Mesothelial cell of epicardium (in vitro differentiated cells): ENCODE measurements around the gene SLC41A3. TPM values are rescaled to one million over a fixed set of nuclear protein-coding genes. Genes with fewer than 3 reads are reported as not detected.
"Not testable (repeated sequence)": the region's sequence is repeated elsewhere in the genome, so short reads cannot be mapped to it uniquely, and the experiment has no call there.

Experiments used
- DNase-seq, 2 experiments: peaks; one replicate each; pipeline ENCODE4 v3.0.0; 2021; ENCODE audit warnings: low spot score in 2 of 2; ENCODE audit not compliant: unreplicated experiment in 2 of 2
- H3K27ac Mint-ChIP-seq: 2 replicates; pipeline ENCODE4 v1.8.0; 2021; ENCODE audit warnings: mixed read lengths
- H3K27me3 Mint-ChIP-seq: 2 replicates; pipeline ENCODE4 v1.8.0; 2021; ENCODE audit warnings: low read depth, mixed read lengths
- H3K36me3 Mint-ChIP-seq: 2 replicates; pipeline ENCODE4 v1.8.0; 2021; ENCODE audit warnings: mixed read lengths
- H3K4me1 Mint-ChIP-seq: 2 replicates; pipeline ENCODE4 v1.8.0; 2021; ENCODE audit warnings: mixed read lengths
- H3K4me3 Mint-ChIP-seq: 2 replicates; pipeline ENCODE4 v1.8.0; 2021; ENCODE audit warnings: mild to moderate bottlenecking, moderate library complexity, mixed read lengths
- H3K9me3 Mint-ChIP-seq: 2 replicates; pipeline ENCODE4 v1.8.0; 2021; ENCODE audit warnings: mixed read lengths
- total RNA-seq: library from RNA; stranded (reverse); gene quantifications from 3 replicates; pipeline ENCODE4 v1.2.1, GENCODE V29; 2021
- TF ChIP-seq, protein P1 (sequence below): fragments of 200-600 bp; sonication (generic); IDR thresholded peaks from one replicate; pipeline ENCODE4 v1.5.0; 2021; ENCODE audit warnings: antibody characterized with exemption; ENCODE audit not compliant: unreplicated experiment

SLC41A3 gene
- total RNA-seq, 1 donor from 2014 or later, result 58.7 TPM

DNA sequence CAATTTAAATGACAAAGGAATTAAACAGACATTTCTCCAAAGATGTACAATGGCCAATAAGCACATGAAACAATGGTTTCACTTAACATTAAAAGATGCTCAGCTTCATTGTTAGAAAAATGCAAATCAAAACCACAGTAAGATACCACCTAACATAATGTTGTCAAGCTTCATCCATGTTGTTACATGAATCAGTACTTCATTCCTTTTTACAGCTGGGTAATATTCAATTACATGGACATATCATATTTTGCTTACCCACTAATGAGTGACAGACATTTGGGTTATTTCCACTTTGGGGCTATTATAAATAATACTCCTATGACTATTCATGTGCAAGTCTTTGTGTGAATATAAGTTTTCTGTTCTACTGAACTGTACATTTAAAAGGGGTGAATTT lies 7.8 kb downstream of the SLC41A3 start:
- Mint-ChIP-seq H3K27me3 (no peaks in the 10 kb centered on the region), H3K4me1 (no peaks in the 10 kb centered on the region), H3K4me3 (no peak overlapping the region), H3K36me3 (peaks cover 27% of the 10 kb centered on the region), H3K27ac (no peak overlapping the region), H3K9me3 (peaks cover 38% of the 10 kb centered on the region)
- TF ChIP-seq, protein P1, sequence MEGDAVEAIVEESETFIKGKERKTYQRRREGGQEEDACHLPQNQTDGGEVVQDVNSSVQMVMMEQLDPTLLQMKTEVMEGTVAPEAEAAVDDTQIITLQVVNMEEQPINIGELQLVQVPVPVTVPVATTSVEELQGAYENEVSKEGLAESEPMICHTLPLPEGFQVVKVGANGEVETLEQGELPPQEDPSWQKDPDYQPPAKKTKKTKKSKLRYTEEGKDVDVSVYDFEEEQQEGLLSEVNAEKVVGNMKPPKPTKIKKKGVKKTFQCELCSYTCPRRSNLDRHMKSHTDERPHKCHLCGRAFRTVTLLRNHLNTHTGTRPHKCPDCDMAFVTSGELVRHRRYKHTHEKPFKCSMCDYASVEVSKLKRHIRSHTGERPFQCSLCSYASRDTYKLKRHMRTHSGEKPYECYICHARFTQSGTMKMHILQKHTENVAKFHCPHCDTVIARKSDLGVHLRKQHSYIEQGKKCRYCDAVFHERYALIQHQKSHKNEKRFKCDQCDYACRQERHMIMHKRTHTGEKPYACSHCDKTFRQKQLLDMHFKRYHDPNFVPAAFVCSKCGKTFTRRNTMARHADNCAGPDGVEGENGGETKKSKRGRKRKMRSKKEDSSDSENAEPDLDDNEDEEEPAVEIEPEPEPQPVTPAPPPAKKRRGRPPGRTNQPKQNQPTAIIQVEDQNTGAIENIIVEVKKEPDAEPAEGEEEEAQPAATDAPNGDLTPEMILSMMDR, result no peak
- DNase-seq, result no peak

DNA sequence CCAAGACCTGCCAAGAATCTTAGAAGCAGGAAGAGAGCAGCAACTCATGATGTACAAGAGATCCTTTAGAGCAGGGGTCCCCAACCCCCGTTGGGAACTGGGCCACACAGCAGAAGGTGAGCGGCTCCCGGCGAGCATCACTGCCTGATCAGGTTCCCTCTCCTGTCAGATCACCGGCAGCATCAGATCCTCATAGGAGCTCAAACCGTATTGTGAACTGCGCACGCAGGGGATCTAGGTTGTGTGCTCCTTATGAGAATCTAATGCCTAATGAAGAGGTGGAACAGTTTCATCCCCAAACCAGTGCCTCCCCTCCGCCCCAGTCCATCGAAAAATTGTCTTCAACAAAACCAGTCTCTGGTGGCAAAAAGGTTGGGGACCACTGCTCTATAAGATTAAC lies 13.8 kb downstream of the SLC41A3 start:
- H3K36me3 Mint-ChIP-seq, result peaks cover 31% of the 10 kb centered on the region
- no peaks in the 10 kb centered on the region for H3K4me1 Mint-ChIP-seq
- H3K4me3 Mint-ChIP-seq, result no peak overlapping the region
- no peaks in the 10 kb centered on the region for H3K27me3 Mint-ChIP-seq
- DNase-seq, result no peak
- peaks cover 26% of the 10 kb centered on the region for H3K9me3 Mint-ChIP-seq
- TF ChIP-seq, protein P1, result no peak
- H3K27ac Mint-ChIP-seq, result no peak overlapping the region

DNA sequence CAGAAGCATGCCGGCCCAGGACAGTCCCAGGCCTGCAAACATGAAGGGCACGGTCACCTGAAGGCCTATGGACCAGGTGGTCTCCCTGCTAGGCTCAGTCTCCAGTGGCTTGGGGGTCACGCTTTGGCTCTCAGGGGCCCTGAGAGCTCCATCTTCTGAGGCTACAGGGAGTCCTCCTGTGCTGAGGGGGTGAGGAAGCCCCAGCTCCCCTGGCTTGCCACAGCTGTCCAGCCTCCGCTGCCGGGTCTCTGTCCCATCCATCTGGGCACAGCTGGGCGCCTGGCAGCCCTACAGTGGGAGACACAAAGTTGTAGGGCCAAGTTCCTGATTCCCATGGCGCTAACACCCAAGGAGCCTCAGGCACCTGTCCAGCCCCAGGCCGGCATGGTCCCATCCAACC lies 16.0 kb downstream of the SLC41A3 start:
- H3K9me3 Mint-ChIP-seq, result peaks cover 15% of the 10 kb centered on the region
- DNase-seq, result no peak
- peaks cover 5% of the 10 kb centered on the region for H3K4me1 Mint-ChIP-seq
- H3K27ac Mint-ChIP-seq, result no peak overlapping the region
- H3K36me3 Mint-ChIP-seq, result peaks cover 22% of the 10 kb centered on the region
- no peaks in the 10 kb centered on the region for H3K27me3 Mint-ChIP-seq
- TF ChIP-seq, protein P1, result no peak
- no peak overlapping the region for H3K4me3 Mint-ChIP-seq

DNA sequence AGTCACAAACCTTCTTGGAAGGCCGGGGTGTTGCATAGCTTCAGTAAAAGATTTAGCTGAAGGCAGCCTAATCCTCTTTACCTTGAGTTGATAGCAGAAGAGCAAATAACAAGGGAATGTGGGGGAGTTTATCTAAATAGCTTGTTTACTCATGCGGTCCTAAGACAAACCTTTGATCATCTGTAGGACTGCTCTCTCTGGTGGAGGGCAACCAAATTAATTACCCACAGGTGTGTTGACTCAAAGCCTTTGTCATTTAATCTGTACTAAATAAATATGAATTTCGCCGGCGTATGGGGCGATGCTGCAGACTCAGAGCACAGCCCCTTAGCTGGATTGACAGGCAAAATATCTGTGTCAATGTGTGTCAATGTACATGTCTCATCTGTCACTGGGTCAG lies 17.2 kb downstream of the SLC41A3 start:
- not testable (repeated sequence) for H3K27me3 Mint-ChIP-seq, DNase-seq, H3K4me3 Mint-ChIP-seq, H3K9me3 Mint-ChIP-seq, H3K27ac Mint-ChIP-seq, H3K4me1 Mint-ChIP-seq
- peaks cover 17% of the 10 kb centered on the region for H3K36me3 Mint-ChIP-seq

DNA sequence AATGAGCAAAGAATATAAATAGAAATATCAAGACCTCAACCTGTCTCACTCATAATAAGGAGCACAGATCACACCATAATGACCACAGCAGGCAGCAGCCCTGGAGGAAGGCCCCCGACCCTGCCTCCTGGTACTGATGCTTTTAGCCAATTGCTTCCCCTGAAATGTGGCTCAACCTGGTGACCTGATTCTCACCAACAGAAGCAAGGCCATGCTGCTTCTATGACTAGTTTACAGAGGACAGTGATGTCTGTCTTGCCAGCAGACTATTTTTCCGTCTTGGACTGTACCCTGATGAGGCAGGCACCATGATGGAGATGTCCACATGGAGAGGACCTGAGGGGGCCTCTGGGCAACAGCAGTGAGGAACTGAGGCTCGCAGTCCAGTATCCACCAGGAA lies 18.0 kb downstream of the SLC41A3 start:
- DNase-seq, result no peak
- Mint-ChIP-seq H3K4me3 (no peak overlapping the region), H3K4me1 (peaks cover 5% of the 10 kb centered on the region), H3K36me3 (peaks cover 17% of the 10 kb centered on the region), H3K27ac (no peak overlapping the region), H3K27me3 (no peaks in the 10 kb centered on the region), H3K9me3 (peaks cover 4% of the 10 kb centered on the region)
- TF ChIP-seq, protein P1, result no peak

DNA sequence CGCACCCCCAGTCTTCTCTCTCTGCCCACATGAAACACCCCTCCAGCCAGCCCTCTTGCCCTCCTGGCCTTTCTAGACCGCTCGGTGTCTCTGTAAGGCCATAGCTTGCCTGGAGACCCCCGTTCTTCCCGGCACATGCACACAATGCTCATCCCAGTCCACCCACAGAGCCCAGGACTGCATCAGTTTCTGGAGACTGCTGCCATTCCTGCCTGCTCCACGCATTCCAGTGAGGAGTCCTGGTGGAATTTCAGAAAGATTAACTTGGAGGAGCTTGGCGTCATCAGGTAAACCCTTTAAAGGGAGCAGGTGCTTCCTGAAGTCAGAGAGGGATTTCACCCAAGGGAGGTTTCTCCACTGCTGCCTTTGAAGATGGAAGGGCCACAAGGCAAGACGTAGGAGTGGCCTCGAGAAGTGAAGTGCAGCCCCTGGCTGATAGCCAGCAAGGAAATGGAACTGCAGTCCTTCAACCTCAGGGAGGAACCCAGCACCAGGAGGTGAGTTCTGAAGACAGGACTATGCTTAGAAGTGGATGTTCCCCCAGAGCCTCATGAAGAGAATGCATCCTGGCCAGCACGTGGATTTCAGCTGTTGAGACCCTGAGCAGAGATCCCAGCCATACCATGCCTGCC lies 19.2 kb downstream of the SLC41A3 start:
- Mint-ChIP-seq H3K27me3 (no peaks in the 10 kb centered on the region), H3K4me3 (no peak overlapping the region), H3K9me3 (peaks cover 4% of the 10 kb centered on the region), H3K36me3 (peaks cover 17% of the 10 kb centered on the region), H3K27ac (peak overlapping the region; percentile 6), H3K4me1 (peaks cover 5% of the 10 kb centered on the region)
- no peak for DNase-seq
- TF ChIP-seq, protein P1, result no peak
